HG03439 (cell line): Measurements from ENCODE around the gene SCAF8.
"Not testable (repeated sequence)": the region's sequence is repeated elsewhere in the genome, so short reads cannot be mapped to it uniquely, and the experiment has no call there.

Source experiments
- ATAC-seq: cut with Tn5 transposase; IDR thresholded peaks from one replicate; pipeline ENCODE4 v1.9.1; 2021; ENCODE audit warnings: mild to moderate bottlenecking, moderate library complexity; ENCODE audit not compliant: unreplicated experiment

SCAF8 gene

GRCh38 chr6:154773610-154774089, 40.4 kb downstream of the SCAF8 start:
- peak; percentile 96 for ATAC-seq

DNA sequence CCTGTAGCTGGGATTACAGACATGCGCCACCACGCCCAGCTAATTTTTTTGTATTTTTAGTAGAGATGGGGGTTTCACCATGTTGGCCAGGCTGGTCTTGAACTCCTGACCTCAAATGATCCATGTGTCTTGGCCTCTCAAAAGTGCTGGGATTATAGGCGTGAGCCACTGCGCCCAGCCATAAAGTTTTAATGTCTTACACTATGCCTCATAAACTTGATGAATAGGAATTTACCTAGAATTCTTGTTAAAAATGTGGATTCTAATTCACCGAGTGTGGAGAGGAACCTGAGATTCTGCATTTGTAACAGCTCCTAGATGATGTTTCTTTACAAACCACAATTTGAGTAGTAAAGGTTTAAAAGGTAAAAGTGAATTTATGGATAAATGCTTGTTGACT, 45.9 kb downstream of the SCAF8 start:
- ATAC-seq = not testable (repeated sequence)

DNA sequence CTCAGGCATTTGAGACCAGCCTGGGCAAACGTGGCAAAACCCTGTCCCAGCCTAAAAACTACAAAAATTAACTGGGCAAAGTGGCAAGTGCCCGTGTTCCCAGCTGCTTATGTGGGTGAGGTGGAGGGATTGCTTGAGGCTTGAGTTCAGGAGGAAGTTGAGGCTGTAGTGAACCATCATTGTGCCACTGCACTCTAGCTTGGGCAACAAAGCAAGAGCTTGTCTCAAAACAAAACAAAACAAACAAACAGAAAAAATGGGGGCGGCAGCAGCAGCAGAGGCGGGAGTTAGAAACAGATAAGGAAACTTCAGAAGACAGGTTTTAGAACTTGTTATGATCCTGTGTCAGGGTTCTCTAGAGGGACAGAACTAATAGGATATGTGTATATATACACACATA, 49.0 kb downstream of the SCAF8 start:
- ATAC-seq = no peak

DNA sequence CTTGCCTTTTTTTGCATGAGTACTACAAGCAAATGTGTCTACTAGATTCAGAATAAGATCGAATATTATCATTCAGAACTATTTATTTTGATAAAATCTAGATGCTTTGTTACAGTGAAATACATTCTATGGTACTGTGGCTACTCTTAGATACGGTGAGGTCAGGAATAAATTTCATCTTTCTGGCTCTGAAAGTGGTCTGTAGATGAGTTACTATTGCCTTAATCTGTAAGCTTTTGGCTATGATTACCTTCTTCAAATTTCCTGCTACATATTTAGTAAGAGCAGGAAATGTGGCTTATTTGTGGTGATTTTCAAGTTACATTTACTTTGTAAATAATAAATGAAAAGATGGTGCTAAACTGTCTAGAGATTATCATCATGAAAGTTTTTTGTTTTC, 50.0 kb downstream of the SCAF8 start:
- no peak for ATAC-seq

GRCh38 chr6:154785075-154785474, 51.9 kb downstream of the SCAF8 start:
- ATAC-seq = no peak

- no peak for ATAC-seq
These were observed 53.1 kb downstream of the SCAF8 start for GRCh38 chr6:154786144-154786868.

- ATAC-seq = no peak
These were observed 58.5 kb downstream of the SCAF8 start for GRCh38 chr6:154791556-154792317.

- ATAC-seq = no peak
These were observed 59.1 kb downstream of the SCAF8 start for GRCh38 chr6:154792325-154792724.

DNA sequence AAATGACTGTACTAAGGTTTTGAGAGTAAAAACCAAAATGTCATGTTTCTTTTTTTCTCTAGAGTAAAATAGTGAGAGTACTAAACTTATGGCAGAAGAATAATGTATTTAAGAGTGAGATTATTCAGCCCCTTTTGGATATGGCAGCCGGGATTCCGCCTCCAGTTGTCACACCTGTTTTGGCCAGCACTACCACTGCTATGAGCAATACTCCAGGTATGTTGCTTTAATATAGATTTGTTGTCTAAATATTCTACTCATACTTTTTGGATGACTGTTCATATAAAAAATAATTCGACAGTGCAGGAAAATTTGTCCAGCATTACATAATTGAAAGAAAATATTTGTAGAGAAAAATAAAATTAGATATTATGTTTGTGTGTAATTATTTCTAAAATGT, 59.5 kb downstream of the SCAF8 start:
- ATAC-seq = no peak

DNA sequence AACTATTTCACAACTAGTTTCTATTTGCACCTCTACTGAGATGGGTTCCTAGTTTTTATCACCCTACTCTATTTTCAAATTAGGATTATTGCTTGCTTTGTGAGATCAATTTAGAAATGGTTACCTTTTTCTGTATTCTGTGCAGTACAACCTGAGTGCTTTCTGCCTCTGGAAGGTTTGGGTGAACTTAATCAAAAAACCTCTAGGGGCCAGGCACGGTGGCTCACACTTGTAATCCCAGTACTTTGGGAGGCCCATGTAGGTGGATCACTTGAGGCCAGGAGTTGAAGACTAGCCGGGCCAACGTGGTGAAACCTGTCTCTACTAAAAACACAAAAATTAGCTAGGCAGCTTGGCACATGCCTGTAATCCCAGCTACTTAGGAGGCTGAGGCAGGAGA, 63.3 kb downstream of the SCAF8 start:
- no peak for ATAC-seq

DNA sequence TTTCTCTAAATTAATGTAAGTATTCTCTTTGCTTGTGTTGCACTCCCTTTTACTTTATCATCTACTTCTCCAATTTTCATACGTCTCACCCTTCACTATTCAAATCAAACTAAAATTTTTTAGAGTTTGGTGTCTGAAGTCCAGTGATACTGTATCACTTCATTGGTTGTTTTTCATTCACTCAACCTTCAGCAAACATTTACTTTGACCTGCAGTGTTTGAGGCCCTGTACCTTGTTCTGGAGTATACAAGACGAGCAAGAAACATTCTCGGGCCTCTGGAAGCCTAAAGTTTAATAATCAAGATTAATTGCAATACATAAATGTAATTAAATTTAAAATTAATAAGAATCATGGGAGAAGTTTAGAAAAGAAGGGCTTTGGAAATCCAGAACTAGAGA, 64.6 kb downstream of the SCAF8 start:
- no peak for ATAC-seq

GRCh38 chr6:154800338-154800737, 67.1 kb downstream of the SCAF8 start:
- ATAC-seq = no peak

- peak; percentile 47 for ATAC-seq
These were observed 72.2 kb downstream of the SCAF8 start for GRCh38 chr6:154805288-154805911.

DNA sequence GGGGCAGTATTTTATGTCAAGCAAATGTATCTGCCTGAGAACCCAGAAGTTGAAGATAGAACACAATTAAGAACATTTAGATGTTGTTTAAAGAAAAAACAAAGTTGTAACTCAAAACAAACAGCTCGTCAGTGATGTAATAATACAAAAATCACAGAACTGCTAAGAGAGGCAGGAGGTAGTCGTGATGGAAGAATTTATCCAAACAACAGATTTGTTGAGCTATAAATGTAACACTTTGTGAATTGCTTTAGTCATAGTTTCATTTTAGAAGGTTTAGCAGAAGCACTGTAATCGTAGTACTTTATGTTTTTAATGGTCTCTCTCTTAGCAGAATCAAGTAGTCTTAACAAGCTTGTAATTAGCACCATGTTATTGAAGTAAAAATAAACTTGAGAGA, 73.6 kb downstream of the SCAF8 start:
- ATAC-seq = no peak

DNA sequence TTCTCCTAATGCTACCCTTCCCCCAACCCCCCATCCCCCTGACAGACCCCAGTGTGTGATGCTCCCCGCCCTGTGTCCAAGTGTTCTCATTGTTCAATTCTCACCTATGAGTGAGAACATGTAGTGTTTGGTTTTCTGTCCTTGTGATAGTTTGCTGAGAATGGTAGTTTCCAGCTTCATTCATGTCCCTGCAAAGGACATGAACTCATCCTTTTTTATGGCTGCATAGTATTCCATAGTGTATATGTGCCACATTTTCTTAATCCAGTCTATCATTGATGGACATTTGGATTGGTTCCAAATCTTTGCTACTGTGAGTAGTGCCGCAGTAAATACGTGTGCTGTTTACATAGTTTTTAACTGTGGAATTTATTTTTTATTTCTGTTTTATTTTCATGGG, 78.4 kb downstream of the SCAF8 start:
- ATAC-seq = not testable (repeated sequence)

- ATAC-seq = peak; percentile 69
These were observed 80.8 kb downstream of the SCAF8 start for GRCh38 chr6:154814063-154814462.

DNA sequence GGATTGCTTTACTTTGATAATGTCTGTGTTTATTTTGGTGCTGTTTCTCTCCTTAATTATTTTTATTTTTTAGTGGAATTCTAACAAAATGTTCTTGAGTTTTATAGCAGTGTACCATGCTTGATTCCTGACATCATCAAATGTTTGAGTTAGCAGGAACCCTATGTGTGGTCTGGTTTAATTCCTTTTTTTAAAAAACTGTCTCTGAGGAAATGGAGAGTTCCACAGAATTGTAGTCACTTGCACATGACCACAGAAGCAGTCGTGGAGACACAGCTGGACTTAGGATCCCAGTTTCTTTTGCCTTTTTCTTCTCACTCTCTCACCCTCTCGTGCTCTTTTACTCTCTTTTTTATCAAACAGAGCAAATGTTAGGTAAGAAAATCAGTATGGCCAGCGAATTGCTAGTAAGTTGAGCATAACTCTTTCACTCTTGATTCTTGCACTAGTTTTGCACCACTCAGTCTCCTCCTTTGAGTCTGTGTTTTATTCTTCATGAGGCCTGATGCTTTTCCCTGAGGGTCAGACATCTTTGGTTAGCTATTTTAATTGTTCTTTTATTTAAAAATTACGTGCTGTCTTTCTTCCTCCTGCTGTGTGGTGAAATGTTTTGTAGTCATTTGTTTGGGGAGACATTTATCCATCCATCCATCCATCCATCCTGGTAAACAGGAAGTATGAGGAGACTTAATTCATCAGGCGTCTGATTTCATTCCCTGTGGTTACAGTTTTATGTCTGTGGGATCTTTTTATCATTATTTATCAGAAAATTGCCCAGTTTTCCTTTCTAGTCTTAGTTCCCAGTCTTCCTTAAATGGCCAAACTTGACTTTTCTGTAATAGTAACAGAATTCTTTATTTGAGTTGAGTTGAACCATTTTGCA, 83.0 kb downstream of the SCAF8 start:
- ATAC-seq = no peak

- ATAC-seq = no peak
These were observed 87.9 kb downstream of the SCAF8 start for GRCh38 chr6:154821099-154821498.

DNA sequence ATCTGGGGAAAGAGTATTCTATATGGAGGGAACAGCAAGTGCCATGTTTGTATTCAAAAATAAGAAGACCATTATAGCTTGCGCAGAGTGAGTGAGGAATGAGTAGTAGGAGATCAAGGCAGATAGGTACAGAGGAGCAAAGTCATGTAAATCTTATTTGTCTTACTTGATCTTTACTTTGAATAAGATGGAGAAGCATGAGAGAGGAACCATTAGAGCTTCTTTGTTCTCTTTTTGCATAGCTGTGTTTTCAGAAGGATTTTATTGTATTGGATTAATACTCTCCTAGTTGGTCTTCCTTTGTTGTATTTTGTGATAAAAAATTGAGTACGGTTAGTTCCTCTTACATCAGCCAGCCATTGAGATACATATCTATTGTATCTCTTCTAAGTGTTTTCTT, 88.4 kb downstream of the SCAF8 start:
- no peak for ATAC-seq

- no peak for ATAC-seq
These were observed 89.8 kb downstream of the SCAF8 start for GRCh38 chr6:154822947-154823558.
